K562 (cell line): ENCODE results near the gene GNRHR. TPM values are rescaled to one million over a fixed set of nuclear protein-coding genes. Genes with fewer than 3 reads are reported as not detected.
A peak's percentile ranks its signal among the peaks of the same experiment; 100 is the strongest.

Experiments
- ATAC-seq: fragments of 200-7000 bp; cut with Tn5 transposase; 3 replicates; pipeline ENCODE4 v1.9.1; 2020; ENCODE audit warnings: moderate library complexity
- BruUV-seq: library from RNA; stranded (reverse); fragments of 400-500 nt; replicated peaks from 2 replicates; lab custom pipeline; 2021; lab: Mats Ljungman, UMichigan
- CTCF ChIA-PET: fragments of 300-600 bp; formaldehyde crosslinking; extraction: SDS; loops from one replicate; lab custom pipeline; 2021; ENCODE audit warnings: low intra/inter-chr PET ratio; lab: Yijun Ruan, JAX
- POLR2A ChIA-PET: fragments of 300-600, 350-650 bp; sonication (Branson Sonifier 250); formaldehyde crosslinking; extraction: SDS; loops from one replicate; lab custom pipeline; 2021; ENCODE audit warnings: antibody characterized with exemption, inconsistent platforms; lab: Yijun Ruan, JAX
- DNase-seq, 4 experiments: peaks; one replicate each; pipeline versions ENCODE4 v3.0.0 to v3.0.0-alpha.2; 2011 to 2018; ENCODE audit warnings: low spot score in 3 of 4, mixed read lengths in 3 of 4; ENCODE audit errors: extremely low read depth in 1 of 4
- FAIRE-seq: peaks from 2 replicates; lab custom pipeline; 2011; peaks lifted over from hg19 to GRCh38; lab: Jason Lieb, UNC
- H2AFZ ChIP-seq: 2 replicates; pipeline ENCODE4 v1.6.0; 2011; ENCODE audit warnings: low read depth, low read length, control low read depth, inconsistent platforms
- H3K27ac ChIP-seq: fragments of 200-600 bp; 3 replicates; pipeline ENCODE4 v1.8.0; 2011; ENCODE audit warnings: low read depth, mild to moderate bottlenecking, control low read depth, inconsistent platforms, low read length, moderate library complexity, mixed read lengths; ENCODE audit errors: extremely low read depth
- H3K27me3 ChIP-seq, 2 experiments: fragments of 300-600 bp in 1 of 2; 2 replicates in 1 of 2; 3 replicates in 1 of 2; pipeline versions ENCODE4 v1.6.0 to v1.8.0; 2011; ENCODE audit warnings: inconsistent platforms in 2 of 2, low read length in 2 of 2, mild to moderate bottlenecking in 1 of 2, mixed read lengths in 1 of 2, moderate library complexity in 1 of 2; ENCODE audit not compliant: control insufficient read depth in 2 of 2, insufficient read depth in 2 of 2
- H3K36me3 ChIP-seq: fragments of 300-600 bp; 3 replicates; pipeline ENCODE4 v1.8.0; 2011; ENCODE audit warnings: mild to moderate bottlenecking, low read length, inconsistent platforms; ENCODE audit not compliant: control insufficient read depth, insufficient read depth
- H3K4me1 ChIP-seq, 2 experiments: fragments of 200-600 bp in 1 of 2; replicated peaks in 1 of 2; 2 replicates in 1 of 2; 3 replicates in 1 of 2; pipeline versions ENCODE4 v1.5.1 to v1.8.0; 2011; ENCODE audit warnings: inconsistent platforms in 2 of 2, low read length in 2 of 2, mild to moderate bottlenecking in 1 of 2, mixed read lengths in 1 of 2, moderate library complexity in 1 of 2; ENCODE audit not compliant: control insufficient read depth in 2 of 2, insufficient read depth in 2 of 2
- H3K4me2 ChIP-seq: 2 replicates; pipeline ENCODE4 v1.6.1; 2011; ENCODE audit warnings: low read length, control low read depth, inconsistent platforms, mixed read lengths; ENCODE audit not compliant: insufficient read depth
- H3K4me3 ChIP-seq: fragments of 200-600 bp; sonication (generic), shearing (Covaris generic); 2 replicates; pipeline ENCODE4 v1.5.1; 2016; ENCODE audit warnings: control low read depth, inconsistent platforms
- H3K79me2 ChIP-seq: fragments of 200-600 bp; 3 replicates; pipeline ENCODE4 v1.8.0; 2011; ENCODE audit warnings: low read length, inconsistent platforms; ENCODE audit not compliant: control insufficient read depth, insufficient read depth
- H3K9ac ChIP-seq, 2 experiments: 2 replicates each; pipeline versions ENCODE4 v1.6.0 to v1.6.1; 2011; ENCODE audit warnings: low read depth in 2 of 2, low read length in 2 of 2, control low read depth in 1 of 2, inconsistent platforms in 1 of 2, mild to moderate bottlenecking in 1 of 2, mixed read lengths in 1 of 2; ENCODE audit not compliant: insufficient read depth in 1 of 2
- H3K9me1 ChIP-seq: one replicate; pipeline ENCODE4 v1.6.0; 2011; ENCODE audit warnings: inconsistent platforms, mild to moderate bottlenecking, low read length, moderate library complexity; ENCODE audit not compliant: control insufficient read depth, insufficient read depth
- H3K9me3 ChIP-seq: replicated peaks from 2 replicates; pipeline ENCODE4 v1.5.1; 2011; ENCODE audit warnings: low read depth, low read length, inconsistent platforms; ENCODE audit not compliant: control insufficient read depth, insufficient read depth
- H4K20me1 ChIP-seq: replicated peaks from 2 replicates; pipeline ENCODE4 v1.6.1; 2011; ENCODE audit warnings: low read length, inconsistent platforms, mixed read lengths; ENCODE audit not compliant: control insufficient read depth, insufficient read depth
- ARID2 ChIP-seq: fragments of 450-650 bp; IDR thresholded peaks from 2 replicates; pipeline ENCODE4 v1.6.1; 2017; ENCODE audit warnings: antibody characterized with exemption, mild to moderate bottlenecking
- BCL6 ChIP-seq: fragments of 250-450 bp; sonication (Bioruptor Pico); IDR thresholded peaks from 2 replicates; pipeline ENCODE4 v1.4.0; 2020
- GMEB1 ChIP-seq: fragments of 250-450 bp; sonication (Bioruptor Pico); IDR thresholded peaks from 2 replicates; pipeline ENCODE4 v1.4.0; 2020; ENCODE audit warnings: mild to moderate bottlenecking
- HOXB6 ChIP-seq: fragments of 250-450 bp; sonication (Bioruptor Pico); IDR thresholded peaks from 2 replicates; pipeline ENCODE4 v1.5.1; 2022; ENCODE audit warnings: mild to moderate bottlenecking, borderline replicate concordance
- L3MBTL2 ChIP-seq: fragments of 450-650 bp; IDR thresholded peaks from 2 replicates; pipeline ENCODE4 v1.6.1; 2016; ENCODE audit warnings: mild to moderate bottlenecking, moderate library complexity
- MEF2D ChIP-seq: conservative IDR thresholded peaks from 2 replicates; pipeline ENCODE4 v1.6.1; 2016; ENCODE audit warnings: low read depth, missing genetic modification characterization, missing compliant biosample characterization
- NELFE ChIP-seq: IDR thresholded peaks from 2 replicates; pipeline ENCODE4 v1.6.1; 2011; ENCODE audit warnings: mild to moderate bottlenecking; ENCODE audit not compliant: insufficient read depth, insufficient read length
- NFE2 ChIP-seq: IDR thresholded peaks from 2 replicates; pipeline ENCODE4 v1.6.1; 2014; ENCODE audit warnings: antibody characterized with exemption, low read depth
- TARDBP ChIP-seq: fragments of 450-650 bp; IDR thresholded peaks from 2 replicates; pipeline ENCODE4 v1.6.1; 2016
- TGIF2 ChIP-seq: sonication (generic); formaldehyde crosslinking; IDR thresholded peaks from 2 replicates; pipeline ENCODE4 v1.8.1; 2022; ENCODE audit warnings: mild to moderate bottlenecking, missing genetic modification reagents, moderate library complexity
- ZHX1 ChIP-seq: fragments of 150-350 bp; conservative IDR thresholded peaks from 2 replicates; pipeline ENCODE4 v1.6.1; 2014; ENCODE audit warnings: low read length
- ZNF12 ChIP-seq: sonication (generic); formaldehyde crosslinking; IDR thresholded peaks from 2 replicates; pipeline ENCODE4 v1.4.0; 2020; ENCODE audit warnings: mild to moderate bottlenecking, missing genetic modification reagents
- ZNF133 ChIP-seq: fragments of 250-450 bp; sonication (Bioruptor Pico); IDR thresholded peaks from 2 replicates; pipeline ENCODE4 v1.4.0; 2020; ENCODE audit warnings: mild to moderate bottlenecking
- ZNF277 ChIP-seq: fragments of 250-450 bp; sonication (Bioruptor Pico); IDR thresholded peaks from 2 replicates; pipeline ENCODE4 v1.8.0; 2022; ENCODE audit warnings: inconsistent platforms, mild to moderate bottlenecking, moderate library complexity, borderline replicate concordance
- ZNF695 ChIP-seq: fragments of 450-650 bp; formaldehyde crosslinking; IDR thresholded peaks from 2 replicates; pipeline ENCODE4 v1.4.0; 2020; ENCODE audit warnings: mild to moderate bottlenecking, moderate library complexity
- whole genome bisulfite sequencing: fragments of 100-300 bp; shearing (Covaris generic); methylation state at CpG from one replicate; pipeline ENCODE4 v1.1.6; 2016; ENCODE audit warnings: low coverage, mixed read lengths; ENCODE audit not compliant: insufficient coverage; ENCODE audit errors: missing lambda C conversion rate; 5-methylcytosine and 5-hydroxymethylcytosine counted together
- in situ Hi-C: fragments of 300-500 bp; cut with MboI; formaldehyde crosslinking; loops from 4 replicates; pipeline ENCODE4 v1.15.0; 2018; ENCODE audit warnings: inconsistent platforms, mixed read lengths
- intact Hi-C: fragments of 100-400 bp; cut with micrococcal nuclease; formaldehyde crosslinking; loops from 2 replicates; pipeline ENCODE4 v1.14.2; 2022
- polyA plus RNA-seq, 8 experiments: library from polyadenylated mRNA; depleted of rRNA in 4 of 8; stranded (reverse) in 5 of 8; unstranded in 3 of 8; fragments of >200 nt; fragmentation: Nextera tagmentation in 2 of 8; fragmentation: Illumina TruSeq in 1 of 8; extraction: Ambion mirVana in 2 of 8; extraction: Trizol in 1 of 8; gene quantifications; 2 replicates each; pipeline versions ENCODE4 v1.2.1 to v1.2.3, GENCODE V29; 2011 to 2014; ENCODE audit warnings: inconsistent platforms in 1 of 8, missing spikeins in 1 of 8
- total RNA-seq, 7 experiments: library from RNA; depleted of rRNA in 6 of 7; stranded (reverse); fragments of >200 nt in 6 of 7; fragmentation: Illumina TruSeq in 2 of 7; extraction: Trizol in 2 of 7; gene quantifications; 2 replicates each; pipeline versions ENCODE4 v1.2.1 to v1.2.3, GENCODE V29; 2011 to 2021; ENCODE audit warnings: low replicate concordance in 1 of 7
- TF ChIP-seq, protein P1 (sequence below): fragments of 250-450 bp; sonication (Bioruptor Pico); IDR thresholded peaks from 2 replicates; pipeline ENCODE4 v1.8.0; 2022; ENCODE audit warnings: moderate library complexity, mild to moderate bottlenecking, inconsistent platforms

The GNRHR gene
- total and polyA plus RNA-seq, 9 of the 15 experiments (the other 6 are each of a cell fraction or from before 2014, with no cell fraction given): 0.06 to 0.13 TPM; not detected in 7

DNA sequence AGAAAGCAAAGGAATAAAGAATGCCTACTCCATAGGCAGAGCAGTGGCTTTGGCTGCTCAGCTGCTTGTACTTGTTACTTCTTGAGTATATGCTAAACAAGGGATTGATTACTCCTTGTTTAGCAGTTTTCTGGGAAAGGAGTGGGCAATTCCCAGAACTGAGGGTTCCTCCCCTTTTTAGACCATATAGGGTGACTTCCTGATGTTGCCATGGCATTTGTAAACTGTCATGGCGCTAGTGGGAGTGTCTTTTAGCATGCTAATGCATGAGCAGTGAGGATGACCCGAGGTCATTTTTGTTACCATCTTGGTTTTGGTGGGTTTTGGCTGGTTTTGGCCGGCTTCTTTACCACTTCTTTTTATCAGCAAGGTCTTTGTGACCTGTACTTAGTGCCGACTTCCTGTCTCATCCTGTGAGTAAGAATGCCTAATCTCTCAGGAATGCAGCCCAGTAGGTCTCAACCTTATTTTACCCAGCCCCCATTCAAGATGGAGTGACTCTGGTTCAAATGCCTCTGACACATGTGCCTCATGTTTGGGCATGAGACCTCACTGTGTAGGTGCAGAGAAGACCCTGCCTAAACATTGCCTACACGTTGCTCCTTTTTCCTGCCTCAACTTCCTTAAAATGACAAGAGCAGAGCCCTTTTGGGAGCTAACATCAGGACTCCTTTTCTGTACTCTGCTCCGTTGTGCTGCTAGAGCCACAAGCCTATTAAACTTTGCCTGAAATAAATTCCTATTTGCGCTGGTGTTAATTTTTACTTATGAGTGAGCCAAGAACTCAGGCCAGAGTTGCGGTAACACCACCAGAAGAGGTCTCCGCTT, 32.2 kb downstream of the GNRHR start:
- H3K4me3 ChIP-seq: peak overlapping the region; percentile 28; the same call in 1 of the 2 replicates
- CTCF ChIA-PET: no interaction called here
- in situ Hi-C loops: no loop called here
- no peak for TF ChIP-seq ARID2
- TF ChIP-seq, protein P1, sequence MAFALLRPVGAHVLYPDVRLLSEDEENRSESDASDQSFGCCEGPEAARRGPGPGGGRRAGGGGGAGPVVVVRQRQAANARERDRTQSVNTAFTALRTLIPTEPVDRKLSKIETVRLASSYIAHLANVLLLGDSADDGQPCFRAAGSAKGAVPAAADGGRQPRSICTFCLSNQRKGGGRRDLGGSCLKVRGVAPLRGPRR (CRISPR knock-in tag): peak; percentile 100
- TF ChIP-seq L3MBTL2: peak; percentile 69
- no peak for TF ChIP-seq TARDBP
- peak; percentile 99 for TF ChIP-seq HOXB6 (CRISPR knock-in tag)
- peak; percentile 100 for TF ChIP-seq BCL6 (CRISPR knock-in tag)
- no peak; the same call in 1 of the 2 replicates for TF ChIP-seq NFE2
- TF ChIP-seq ZNF277 (CRISPR knock-in tag): no peak
- peak; percentile 99 for TF ChIP-seq ZNF133 (CRISPR knock-in tag)
- TF ChIP-seq GMEB1 (CRISPR knock-in tag): peak; percentile 92
- TF ChIP-seq ZNF12: no peak
- TF ChIP-seq NELFE: no peak
- TF ChIP-seq ZHX1: peak; percentile 79; the same call in 1 of the 2 replicates
- peak; percentile 99 for TF ChIP-seq ZNF695 (CRISPR knock-in tag)
- peak; percentile 100 for TF ChIP-seq MEF2D
- no peak for TF ChIP-seq TGIF2 (CRISPR knock-in tag)

More for the DNA sequence above, 32.2 kb downstream of the GNRHR start:
- Histone ChIP-seq H3K4me2 (peak overlapping the region; percentile 68), H3K9me1 (no peaks in the 10 kb centered on the region), H3K9me3 (peaks cover 2% of the 10 kb centered on the region), H3K36me3 (peaks cover 27% of the 10 kb centered on the region), H3K9ac (peak overlapping the region; percentile 12 to 88; a peak in 3 of 4 replicates), H2AFZ (peak overlapping the region; percentile 61), H3K4me1 (peaks cover 19 to 52% of the 10 kb centered on the region in 2 experiments), H3K27me3 (no peaks in the 10 kb centered on the region), H4K20me1 (no peaks in the 10 kb centered on the region), H3K79me2 (peaks cover 36% of the 10 kb centered on the region), H3K27ac (peak overlapping the region; percentile 99)
- intact Hi-C loops: loop anchor here (1.0 to 10.0 kb wide), 3 partner anchors 21 to 193 kb away; partner anchors contain the start of genes CENPC and UBA6
- POLR2A ChIA-PET: interaction anchor here (0.8 to 2.1 kb wide), 5 partner anchors 8 to 23 kb away, joined by 3 to 9 read pairs (median 6); no protein-coding TSS in a partner anchor
- 42% methylated on average over 8 of the region's 9 CpGs for WGBS
- FAIRE-seq (peak; percentile 99), ATAC-seq (peak; percentile 86), DNase-seq (peak in 2 of 4 experiments; percentile 55 to 91)
- no TSS peak for BruUV-seq
